GM12878 (cell line): ENCODE data around the gene PRDM2. TPM values are rescaled to one million over a fixed set of nuclear protein-coding genes. Genes with fewer than 3 reads are reported as not detected.
A peak's percentile ranks its signal among the peaks of the same experiment; 100 is the strongest.

Experiments
- ATAC-seq: fragments of 200-7000 bp; cut with Tn5 transposase; 3 replicates; pipeline ENCODE4 v1.9.1; 2020; ENCODE audit warnings: mild to moderate bottlenecking, moderate library complexity
- BruUV-seq: library from RNA; stranded (reverse); fragments of 400-500 nt; replicated peaks from 2 replicates; lab custom pipeline; 2021; lab: Mats Ljungman, UMichigan
- CTCF ChIA-PET: fragments of 300-600 bp; sonication (Branson Sonifier 250); formaldehyde crosslinking; extraction: SDS; loops from one replicate; lab custom pipeline; 2021; ENCODE audit warnings: inconsistent platforms; lab: Yijun Ruan, JAX
- POLR2A ChIA-PET: fragments of 350-600 bp; formaldehyde crosslinking; extraction: SDS; loops from one replicate; lab custom pipeline; 2021; ENCODE audit warnings: inconsistent platforms; lab: Charles Lee
- RAD21 ChIA-PET: fragments of 300-600 bp; sonication (Branson Sonifier 250); formaldehyde crosslinking; loops from one replicate; lab custom pipeline; 2023; ENCODE audit warnings: antibody characterized with exemption; ENCODE audit not compliant: unreplicated experiment; lab: Charles Lee
- SMC1A ChIA-PET: fragments of 300-600 bp; sonication (Branson Sonifier 250); formaldehyde crosslinking; loops from one replicate; lab custom pipeline; 2023; ENCODE audit not compliant: unreplicated experiment, uncharacterized antibody; lab: Charles Lee
- DNase-seq: peaks from one replicate; pipeline ENCODE4 v3.0.0-alpha.2; 2011; ENCODE audit warnings: low read depth, low spot score
- FAIRE-seq: peaks from 3 replicates; lab custom pipeline; 2011; peaks lifted over from hg19 to GRCh38; lab: Jason Lieb, UNC
- H2AFZ ChIP-seq: 2 replicates; pipeline ENCODE4 v1.6.0; 2011; ENCODE audit warnings: low read depth, low read length, control low read depth; ENCODE audit not compliant: control insufficient read depth
- H3K27ac ChIP-seq: 2 replicates; pipeline ENCODE4 v1.5.1; 2011; ENCODE audit warnings: control low read depth; ENCODE audit not compliant: control insufficient read depth, insufficient read depth
- H3K27me3 ChIP-seq, 2 experiments: replicated peaks in 1 of 2; 2 replicates each; pipeline versions ENCODE4 v1.6.0 to v1.6.1; 2011; ENCODE audit warnings: low read length in 1 of 2; ENCODE audit not compliant: control insufficient read depth in 2 of 2, insufficient read depth in 2 of 2
- H3K36me3 ChIP-seq, 2 experiments: 2 replicates each; pipeline ENCODE4 v1.5.1; 2011; ENCODE audit warnings: low read length in 1 of 2; ENCODE audit not compliant: control insufficient read depth in 2 of 2, insufficient read depth in 2 of 2
- H3K4me1 ChIP-seq: 2 replicates; pipeline ENCODE4 v1.6.1; 2011; ENCODE audit warnings: mild to moderate bottlenecking, low read length, moderate library complexity, mixed read lengths; ENCODE audit not compliant: control insufficient read depth, insufficient read depth
- H3K4me2 ChIP-seq: 2 replicates; pipeline ENCODE4 v1.6.0; 2011; ENCODE audit warnings: control low read depth; ENCODE audit not compliant: control insufficient read depth, insufficient read depth
- H3K4me3 ChIP-seq: fragments of 200-600 bp; sonication (generic); 2 replicates; pipeline ENCODE4 v1.5.1; 2016
- H3K79me2 ChIP-seq: 2 replicates; pipeline ENCODE4 v1.6.0; 2011; ENCODE audit warnings: low read length; ENCODE audit not compliant: control insufficient read depth, insufficient read depth
- H3K9ac ChIP-seq: 2 replicates; pipeline ENCODE4 v1.8.0; 2011; ENCODE audit warnings: low read length, control low read depth, mixed read lengths; ENCODE audit not compliant: control insufficient read depth, insufficient read depth
- H3K9me3 ChIP-seq: replicated peaks from 3 replicates; pipeline ENCODE4 v1.5.1; 2011; ENCODE audit warnings: mild to moderate bottlenecking, low read length; ENCODE audit not compliant: control insufficient read depth, insufficient read depth
- H4K20me1 ChIP-seq: 2 replicates; pipeline ENCODE4 v1.6.0; 2011; ENCODE audit not compliant: control insufficient read depth, insufficient read depth
- CBFB ChIP-seq: IDR thresholded peaks from 2 replicates; pipeline ENCODE4 v1.6.1; 2016; ENCODE audit warnings: antibody characterized with exemption, low read depth
- MEF2A ChIP-seq: IDR thresholded peaks from 2 replicates; pipeline ENCODE4 v1.6.1; 2011; ENCODE audit warnings: low read depth, mild to moderate bottlenecking, low read length, moderate library complexity; ENCODE audit not compliant: insufficient read depth
- POLR2A ChIP-seq: IDR thresholded peaks from 2 replicates; pipeline ENCODE4 v1.6.1; 2011; ENCODE audit warnings: low read depth, mild to moderate bottlenecking, low read length
- SREBF1 ChIP-seq: IDR thresholded peaks from 2 replicates; pipeline ENCODE4 v1.6.1; 2012; ENCODE audit warnings: mild to moderate bottlenecking, low read length
- ZNF24 ChIP-seq: fragments of 450-650 bp; IDR thresholded peaks from 2 replicates; pipeline ENCODE4 v1.6.1; 2017; ENCODE audit warnings: antibody characterized with exemption, mild to moderate bottlenecking
- ZNF622 ChIP-seq: fragments of 450-650 bp; IDR thresholded peaks from 2 replicates; pipeline ENCODE4 v1.6.1; 2017; ENCODE audit warnings: mild to moderate bottlenecking, inconsistent platforms
- WGBS: methylation state at CpG from one replicate; pipeline ENCODE4 v1.1.6; 2016; ENCODE audit warnings: low lambda C conversion rate; ENCODE audit not compliant: insufficient replicate concordance, insufficient coverage; ENCODE audit errors: missing lambda C conversion rate; 5-methylcytosine and 5-hydroxymethylcytosine counted together
- in situ Hi-C: fragments of 300-500 bp; cut with MboI; formaldehyde crosslinking; loops from 9 replicates; pipeline ENCODE4 v1.14.3; 2018; ENCODE audit warnings: mixed read lengths
- intact Hi-C: fragments of 100-400 bp; cut with micrococcal nuclease; formaldehyde crosslinking; loops from one replicate; pipeline ENCODE4 v1.14.2; 2022; ENCODE audit not compliant: unreplicated experiment
- polyA plus RNA-seq, 11 experiments: library from polyadenylated mRNA; depleted of rRNA in 4 of 11; unstranded in 6 of 11; stranded (reverse) in 5 of 11; fragments of >200 nt; fragmentation: Nextera tagmentation in 4 of 11; fragmentation: Illumina TruSeq in 1 of 11; extraction: Ambion mirVana in 4 of 11; extraction: Trizol in 1 of 11; gene quantifications; 1 replicate in 1 of 11; 2 replicates in 10 of 11; pipeline versions ENCODE4 v1.2.1 to v1.2.3, GENCODE V29; 2011 to 2016; ENCODE audit warnings: inconsistent platforms in 2 of 11, missing spikeins in 2 of 11, low read depth in 1 of 11
- total RNA-seq, 4 experiments: library from RNA; depleted of rRNA in 3 of 4; stranded (reverse); fragments of >200 nt in 3 of 4; fragmentation: Illumina TruSeq in 1 of 4; extraction: Trizol in 1 of 4; gene quantifications; 2 replicates each; pipeline versions ENCODE4 v1.2.1 to v1.2.3, GENCODE V29; 2013 to 2021
- TF ChIP-seq, protein P1 (sequence below): fragments of 450-650 bp; IDR thresholded peaks from 2 replicates; pipeline ENCODE4 v1.6.1; 2017; ENCODE audit warnings: mild to moderate bottlenecking, low read depth, inconsistent platforms; ENCODE audit not compliant: poor library complexity, severe bottlenecking

The PRDM2 gene
- total and polyA plus RNA-seq, 10 of the 15 experiments (the other 5 are each of a cell fraction or from before 2014, with no cell fraction given): 8.4 to 45.1 (median 23.5) TPM

DNA sequence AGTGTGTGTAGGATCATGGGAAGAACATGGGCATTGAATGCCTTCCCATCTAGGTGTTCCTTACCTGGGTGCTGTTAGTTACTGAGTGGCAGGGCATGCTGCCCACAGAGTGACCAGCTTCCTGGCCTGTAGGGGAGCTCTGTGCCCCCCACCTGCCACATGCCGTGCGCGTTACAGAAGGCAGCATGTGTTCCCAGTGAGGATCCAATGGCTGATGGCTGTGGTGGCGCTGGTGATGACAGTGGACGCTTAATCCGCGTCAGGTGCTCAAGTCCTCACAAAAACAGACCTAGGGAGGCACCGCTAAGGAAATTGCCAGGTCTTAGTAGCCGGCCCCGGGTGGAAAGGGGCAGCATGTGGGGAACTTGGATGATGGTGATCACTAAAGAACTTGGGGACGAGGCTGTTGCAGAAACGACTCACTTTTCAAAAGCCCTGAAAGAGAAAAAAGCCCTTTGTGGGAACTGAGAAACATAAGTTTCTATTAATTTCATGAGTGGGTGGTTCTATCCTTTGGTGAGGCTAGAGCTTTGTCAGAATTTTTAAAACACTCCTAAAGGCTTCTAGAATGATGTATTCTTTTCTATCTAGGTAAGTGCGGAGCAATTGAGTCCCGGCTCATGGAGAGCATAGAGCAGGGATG lies 93.2 kb downstream of the PRDM2 start:
- SMC1A ChIA-PET: interaction anchor here (0.8 to 1.3 kb wide), 3 partner anchors 33 to 125 kb away, joined by 3 read pairs; no protein-coding TSS in a partner anchor
- H3K9me3 ChIP-seq: no peaks in the 10 kb centered on the region
- CTCF ChIA-PET: interaction anchor here (0.7 to 2.0 kb wide), 5 partner anchors 10 to 80 kb away, joined by 3 to 5 read pairs (median 3); no protein-coding TSS in a partner anchor
- BruUV-seq: no TSS peak
- H4K20me1 ChIP-seq: no peaks in the 10 kb centered on the region
- WGBS: 67% methylated on average over 14 of the region's 14 CpGs
- in situ Hi-C loops (no loop called here), intact Hi-C loops (no loop called here)
- ATAC-seq (peak; percentile 37; the same call in 2 of the 3 replicates), FAIRE-seq (no peak), DNase-seq (no peak)
- H3K79me2 ChIP-seq: peaks cover 13% of the 10 kb centered on the region
- H3K27ac ChIP-seq: peak overlapping the region; percentile 55
- POLR2A ChIA-PET: interaction anchor here (1.5 kb wide), 1 partner anchor 10 kb away, joined by 5 read pairs; no protein-coding TSS in a partner anchor
- no peak overlapping the region for H3K4me3 ChIP-seq
- no peak overlapping the region for H3K9ac ChIP-seq
- no peaks in the 10 kb centered on the region for H3K27me3 ChIP-seq
- no peak overlapping the region for H2AFZ ChIP-seq
- peaks cover 25% of the 10 kb centered on the region for H3K4me1 ChIP-seq
- peaks cover 10 to 22% of the 10 kb centered on the region in 2 experiments; a peak in 3 of 4 replicates for H3K36me3 ChIP-seq
- RAD21 ChIA-PET: interaction anchor here (0.8 to 1.5 kb wide), 4 partner anchors 11 to 67 kb away, joined by 3 to 5 read pairs (median 4); no protein-coding TSS in a partner anchor
- TF ChIP-seq POLR2A (peak; percentile 63), ZNF24 (no peak), SREBF1 (no peak), CBFB (0 out of 2 replicates have a peak, but pooled peaks have one; percentile 17), ZNF622 (no peak), MEF2A (no peak)
- TF ChIP-seq, protein P1, sequence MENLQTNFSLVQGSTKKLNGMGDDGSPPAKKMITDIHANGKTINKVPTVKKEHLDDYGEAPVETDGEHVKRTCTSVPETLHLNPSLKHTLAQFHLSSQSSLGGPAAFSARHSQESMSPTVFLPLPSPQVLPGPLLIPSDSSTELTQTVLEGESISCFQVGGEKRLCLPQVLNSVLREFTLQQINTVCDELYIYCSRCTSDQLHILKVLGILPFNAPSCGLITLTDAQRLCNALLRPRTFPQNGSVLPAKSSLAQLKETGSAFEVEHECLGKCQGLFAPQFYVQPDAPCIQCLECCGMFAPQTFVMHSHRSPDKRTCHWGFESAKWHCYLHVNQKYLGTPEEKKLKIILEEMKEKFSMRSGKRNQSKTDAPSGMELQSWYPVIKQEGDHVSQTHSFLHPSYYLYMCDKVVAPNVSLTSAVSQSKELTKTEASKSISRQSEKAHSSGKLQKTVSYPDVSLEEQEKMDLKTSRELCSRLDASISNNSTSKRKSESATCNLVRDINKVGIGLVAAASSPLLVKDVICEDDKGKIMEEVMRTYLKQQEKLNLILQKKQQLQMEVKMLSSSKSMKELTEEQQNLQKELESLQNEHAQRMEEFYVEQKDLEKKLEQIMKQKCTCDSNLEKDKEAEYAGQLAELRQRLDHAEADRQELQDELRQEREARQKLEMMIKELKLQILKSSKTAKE: no peak
- peak overlapping the region; percentile 80 for H3K4me2 ChIP-seq
